ENCODE data around the gene COL5A2. TPM values are rescaled to one million over a fixed set of nuclear protein-coding genes. Genes with fewer than 3 reads are reported as not detected.

The COL5A2 gene
- 100 to 1,000 TPM; 163 to 387 TPM for total RNA-seq
- polyA plus RNA-seq (ENCODE audit: insufficient read length in 2 of 2) = 10 to 100 TPM; 45.5 to 73.0 TPM
- long read RNA-seq, donor 1, full-length matches to known transcripts = 2 of 2 reads
- long read RNA-seq, donor 1, partial matches to known transcripts = 0 of 2 reads
- long read RNA-seq, donor 1, other reads (novel, unspliced or antisense) = 0 of 2 reads
- long read RNA-seq, donor 2 = 0 reads
- long read RNA-seq, donor 3, full-length matches to known transcripts = 2 of 9 reads
- long read RNA-seq, donor 3, partial matches to known transcripts = 7 of 9 reads
- long read RNA-seq, donor 3, other reads (novel, unspliced or antisense) = 0 of 9 reads
- long read RNA-seq, donor 4, full-length matches to known transcripts = 1 of 14 reads
- long read RNA-seq, donor 4, partial matches to known transcripts = 13 of 14 reads
- long read RNA-seq, donor 4, other reads (novel, unspliced or antisense) = 0 of 14 reads

DNA sequence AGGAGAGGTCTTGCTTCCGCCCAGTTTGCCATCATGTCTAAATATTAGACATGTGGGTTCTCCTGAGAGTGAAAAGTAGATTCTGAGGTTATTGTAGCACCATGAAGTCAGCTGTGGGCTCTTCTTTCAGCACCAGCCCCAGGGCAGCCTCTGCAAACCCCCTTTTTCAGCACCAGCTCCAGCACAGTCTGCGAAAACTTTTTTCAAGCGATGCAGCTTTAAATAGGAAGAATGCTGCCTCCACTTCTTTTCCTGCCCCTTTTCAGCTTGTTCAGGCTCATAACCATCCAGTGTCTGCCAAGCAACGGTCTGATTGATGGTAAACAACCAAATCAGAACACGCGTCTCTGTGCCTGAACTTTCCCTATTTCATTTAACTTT, at the start of gene COL5A2:
COL5A2 (minus strand) TSS at position 192 of the 381 bp plus-strand sequence; CDS start at position 35, 157 bp downstream.
- 0% methylated on average over 3 of the region's 6 CpGs for WGBS (ENCODE audit: insufficient coverage)
- peak within 1 kb of the TSS; percentile 50 for H3K4me3 ChIP-seq (ENCODE audit: low read depth, low read length)
- peak in 2 of 6 donors; percentile 44 to 75 for DNase-seq (ENCODE audit: low read depth in 4 of 6, low spot score in 6 of 6)
- no peaks in the 10 kb centered on the region for H3K36me3 ChIP-seq (ENCODE audit: control insufficient read depth, insufficient read depth, low read length)
- no peaks in the 10 kb centered on the region for H3K27me3 ChIP-seq (ENCODE audit: control insufficient read depth, insufficient read depth, low read length)
- H3K9me3 ChIP-seq (ENCODE audit: control insufficient read depth, insufficient read depth, low read length) = no peaks in the 10 kb centered on the region
- peak within 1 kb of the TSS; percentile 92 for H3K27ac ChIP-seq (ENCODE audit: low read depth, low read length)
- no peaks in the 10 kb centered on the region for H3K4me1 ChIP-seq (ENCODE audit: control insufficient read depth, insufficient read depth, low read length)

DNA sequence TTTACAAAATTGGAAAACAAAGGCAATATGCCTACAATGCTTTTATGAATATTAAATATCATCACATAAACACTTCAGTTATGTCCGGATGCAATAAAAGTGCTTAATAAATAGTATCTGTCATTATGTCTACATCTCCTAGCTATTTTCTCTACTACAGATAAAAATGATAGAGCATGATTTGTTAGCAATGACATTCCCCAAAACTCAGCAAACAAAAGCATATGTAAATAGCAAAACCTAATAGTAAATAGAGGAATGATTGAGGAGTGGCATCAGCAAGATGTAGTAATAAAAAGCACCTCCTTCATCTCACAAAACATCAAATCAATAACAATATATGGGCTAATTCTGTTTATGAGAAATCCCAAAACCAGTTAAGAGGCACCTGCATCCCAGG, 46.5 kb upstream of the COL5A2 start:
- no peak overlapping the region for H3K4me3 ChIP-seq (ENCODE audit: low read depth, low read length)
- H3K27ac ChIP-seq (ENCODE audit: low read depth, low read length) = no peak overlapping the region
- no peak for DNase-seq (ENCODE audit: low read depth in 4 of 6, low spot score in 6 of 6)
- H3K4me1 ChIP-seq (ENCODE audit: control insufficient read depth, insufficient read depth, low read length) = no peaks in the 10 kb centered on the region
- no peaks in the 10 kb centered on the region for H3K27me3 ChIP-seq (ENCODE audit: control insufficient read depth, insufficient read depth, low read length)
- no CpG with 5 or more reads among the region's 1 CpG for WGBS (ENCODE audit: insufficient coverage)
- no peaks in the 10 kb centered on the region for H3K9me3 ChIP-seq (ENCODE audit: control insufficient read depth, insufficient read depth, low read length)
- H3K36me3 ChIP-seq (ENCODE audit: control insufficient read depth, insufficient read depth, low read length) = no peaks in the 10 kb centered on the region

DNA sequence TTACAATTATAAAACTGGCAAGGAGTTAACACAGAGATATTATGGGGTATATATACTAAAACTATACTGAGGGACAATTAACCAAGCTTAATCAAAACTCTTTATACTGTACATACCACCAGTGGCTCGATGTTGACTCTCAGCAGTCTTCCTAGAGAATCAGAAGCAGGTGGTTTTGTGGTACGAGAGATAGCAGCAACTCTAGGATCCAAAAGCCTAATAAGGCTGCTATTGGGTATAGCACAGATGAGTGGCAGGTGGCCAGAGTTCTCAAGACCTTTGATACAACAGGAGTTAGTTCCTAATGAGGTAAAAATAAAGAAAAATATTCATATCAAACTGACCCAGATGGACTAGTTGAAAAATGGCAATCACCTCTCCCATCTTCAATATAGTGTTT, 45.5 kb upstream of the COL5A2 start:
- Histone ChIP-seq H3K27me3 (ENCODE audit: control insufficient read depth, insufficient read depth, low read length) (no peaks in the 10 kb centered on the region), H3K27ac (ENCODE audit: low read depth, low read length) (no peak overlapping the region), H3K4me3 (ENCODE audit: low read depth, low read length) (no peak overlapping the region), H3K36me3 (ENCODE audit: control insufficient read depth, insufficient read depth, low read length) (no peaks in the 10 kb centered on the region), H3K4me1 (ENCODE audit: control insufficient read depth, insufficient read depth, low read length) (no peaks in the 10 kb centered on the region), H3K9me3 (ENCODE audit: control insufficient read depth, insufficient read depth, low read length) (no peaks in the 10 kb centered on the region)
- no peak for DNase-seq (ENCODE audit: low read depth in 4 of 6, low spot score in 6 of 6)
- 80% methylated on average over 1 of the region's 2 CpGs for WGBS (ENCODE audit: insufficient coverage)

DNA sequence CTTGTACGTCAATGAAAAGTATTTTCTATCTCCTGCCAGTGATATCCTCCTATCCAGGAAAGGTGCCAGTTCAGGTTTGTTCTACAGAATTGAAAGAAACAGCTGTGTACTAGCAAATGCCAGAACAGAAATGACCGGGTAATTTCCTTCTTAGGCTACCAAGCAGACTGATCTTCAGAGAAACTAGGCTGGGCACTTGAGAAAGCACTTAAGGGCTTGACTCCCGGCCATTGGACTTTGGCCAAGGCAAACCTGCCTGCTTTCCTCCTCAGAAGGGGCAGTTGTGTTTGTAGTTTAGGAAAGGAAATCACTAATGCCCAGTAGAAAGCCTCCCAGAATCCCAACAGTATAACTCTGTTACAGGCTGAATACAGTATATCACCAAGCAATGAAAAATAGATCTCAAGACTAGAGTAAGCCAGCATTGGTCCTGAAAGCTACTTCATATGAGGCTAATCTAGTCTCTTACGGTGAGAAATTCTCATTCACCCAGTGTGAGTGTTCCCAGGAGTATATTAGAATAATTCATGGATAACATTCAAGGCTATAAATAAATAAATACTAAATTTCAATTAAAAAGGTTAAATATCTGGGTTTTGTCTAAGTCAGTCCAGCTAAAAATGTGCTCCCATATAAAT, 43.0 kb upstream of the COL5A2 start:
- WGBS (ENCODE audit: insufficient coverage) = 23% methylated on average over 2 of the region's 4 CpGs
- Histone ChIP-seq H3K4me3 (ENCODE audit: low read depth, low read length) (no peak overlapping the region), H3K27ac (ENCODE audit: low read depth, low read length) (no peak overlapping the region), H3K36me3 (ENCODE audit: control insufficient read depth, insufficient read depth, low read length) (no peaks in the 10 kb centered on the region), H3K4me1 (ENCODE audit: control insufficient read depth, insufficient read depth, low read length) (no peaks in the 10 kb centered on the region), H3K27me3 (ENCODE audit: control insufficient read depth, insufficient read depth, low read length) (no peaks in the 10 kb centered on the region), H3K9me3 (ENCODE audit: control insufficient read depth, insufficient read depth, low read length) (no peaks in the 10 kb centered on the region)
- peak in 1 of 6 donors; percentile 42 for DNase-seq (ENCODE audit: low read depth in 4 of 6, low spot score in 6 of 6)

DNA sequence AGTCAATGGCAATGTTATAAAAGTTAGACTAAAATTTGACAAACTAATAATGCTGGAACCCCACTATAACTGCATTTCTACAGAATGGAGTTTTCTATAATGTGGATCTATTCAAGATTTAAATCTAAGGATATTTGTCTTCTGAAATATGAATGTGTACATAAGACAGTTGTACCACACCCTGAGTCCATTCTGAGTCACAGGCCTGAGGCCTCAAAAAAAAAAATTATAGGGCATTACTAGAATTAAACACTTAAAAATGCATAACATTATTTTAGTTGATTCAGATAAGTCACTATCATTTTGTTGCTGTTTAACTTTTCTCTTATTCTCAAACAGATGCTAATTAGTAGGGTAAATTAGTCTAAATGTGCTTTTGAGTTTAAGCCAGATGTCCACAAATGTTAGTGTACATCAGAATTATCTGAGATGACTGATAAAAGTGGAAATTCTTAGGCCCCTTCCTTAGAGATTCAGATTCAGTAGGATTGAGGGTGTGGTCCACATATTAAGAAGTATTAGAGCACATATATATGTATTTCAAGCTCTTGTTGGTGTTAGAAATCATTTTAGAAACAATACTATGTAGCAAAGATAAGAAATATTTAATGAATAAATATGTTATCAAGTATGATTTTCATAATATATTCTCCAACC, 42.4 kb upstream of the COL5A2 start:
- H3K4me1 ChIP-seq (ENCODE audit: control insufficient read depth, insufficient read depth, low read length) = no peaks in the 10 kb centered on the region
- H3K9me3 ChIP-seq (ENCODE audit: control insufficient read depth, insufficient read depth, low read length) = no peaks in the 10 kb centered on the region
- no peaks in the 10 kb centered on the region for H3K36me3 ChIP-seq (ENCODE audit: control insufficient read depth, insufficient read depth, low read length)
- no peak for DNase-seq (ENCODE audit: low read depth in 4 of 6, low spot score in 6 of 6)
- no peak overlapping the region for H3K4me3 ChIP-seq (ENCODE audit: low read depth, low read length)
- no peak overlapping the region for H3K27ac ChIP-seq (ENCODE audit: low read depth, low read length)
- no peaks in the 10 kb centered on the region for H3K27me3 ChIP-seq (ENCODE audit: control insufficient read depth, insufficient read depth, low read length)

DNA sequence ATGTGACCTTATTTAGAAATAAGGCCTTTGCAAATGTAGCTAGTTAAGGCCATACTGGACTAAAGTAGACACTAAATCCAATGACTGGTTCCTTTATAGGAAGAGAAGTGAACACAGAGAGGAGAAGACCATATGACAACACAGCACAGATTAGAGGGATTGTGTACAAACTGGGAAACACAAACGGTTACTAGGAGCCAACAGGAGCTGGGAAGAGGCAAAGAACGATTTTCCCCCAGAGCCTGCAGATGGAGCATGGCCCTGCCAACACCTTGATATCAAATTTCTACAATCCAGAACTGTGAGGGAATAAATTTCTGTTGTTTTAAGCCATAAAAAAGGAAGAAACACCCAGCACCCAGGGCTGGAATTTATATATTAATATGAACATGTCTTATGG, 38.7 kb upstream of the COL5A2 start:
- Histone ChIP-seq H3K36me3 (ENCODE audit: control insufficient read depth, insufficient read depth, low read length) (no peaks in the 10 kb centered on the region), H3K27ac (ENCODE audit: low read depth, low read length) (peak overlapping the region; percentile 40), H3K4me3 (ENCODE audit: low read depth, low read length) (no peak overlapping the region), H3K4me1 (ENCODE audit: control insufficient read depth, insufficient read depth, low read length) (no peaks in the 10 kb centered on the region), H3K27me3 (ENCODE audit: control insufficient read depth, insufficient read depth, low read length) (no peaks in the 10 kb centered on the region), H3K9me3 (ENCODE audit: control insufficient read depth, insufficient read depth, low read length) (no peaks in the 10 kb centered on the region)
- WGBS (ENCODE audit: insufficient coverage) = no CpG with 5 or more reads among the region's 2 CpGs
- no peak for DNase-seq (ENCODE audit: low read depth in 4 of 6, low spot score in 6 of 6)

DNA sequence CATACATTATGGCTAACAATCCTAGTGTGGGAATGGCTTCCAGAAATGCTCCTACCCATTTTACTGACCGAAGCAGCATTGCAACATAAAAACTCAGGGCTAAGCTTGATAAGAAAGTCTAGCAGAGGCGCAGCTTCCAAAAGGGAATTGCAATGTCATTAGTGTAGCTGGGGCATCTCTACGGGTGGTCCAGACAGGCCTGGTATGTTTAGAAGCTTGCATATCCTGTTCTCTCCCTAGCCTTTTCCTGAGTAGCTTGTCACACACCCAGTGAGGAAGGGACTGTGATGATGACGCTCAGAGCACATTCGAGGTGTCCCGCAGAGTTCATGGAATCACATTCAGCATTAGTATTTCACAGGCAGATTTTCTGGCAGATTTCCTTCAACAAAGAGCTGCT, 38.0 kb upstream of the COL5A2 start:
- WGBS (ENCODE audit: insufficient coverage) = 54% methylated on average over 5 of the region's 6 CpGs

DNA sequence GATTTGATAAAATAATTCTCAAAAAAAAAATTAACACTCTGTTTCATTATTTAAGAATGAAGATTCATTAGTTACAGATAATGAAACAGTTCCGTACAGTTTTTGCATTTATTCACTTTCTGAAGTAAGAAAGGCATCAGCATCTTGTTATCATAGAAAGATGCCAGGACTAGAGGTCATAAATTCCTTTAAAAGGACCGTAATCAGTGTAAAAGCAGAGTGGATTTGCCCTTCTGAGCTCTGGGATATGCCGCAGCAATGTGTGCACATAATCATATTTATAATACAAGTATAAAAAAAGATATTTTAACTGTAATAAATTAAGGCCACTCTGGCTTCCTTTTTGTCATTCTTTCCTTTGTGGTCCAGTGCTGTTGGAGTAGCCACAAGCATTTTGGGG, 37.5 kb upstream of the COL5A2 start:
- H3K9me3 ChIP-seq (ENCODE audit: control insufficient read depth, insufficient read depth, low read length) = no peaks in the 10 kb centered on the region
- WGBS (ENCODE audit: insufficient coverage) = no CpG with 5 or more reads among the region's 3 CpGs
- peak overlapping the region; percentile 40 for H3K27ac ChIP-seq (ENCODE audit: low read depth, low read length)
- no peak for DNase-seq (ENCODE audit: low read depth in 4 of 6, low spot score in 6 of 6)
- no peak overlapping the region for H3K4me3 ChIP-seq (ENCODE audit: low read depth, low read length)
- no peaks in the 10 kb centered on the region for H3K36me3 ChIP-seq (ENCODE audit: control insufficient read depth, insufficient read depth, low read length)
- H3K27me3 ChIP-seq (ENCODE audit: control insufficient read depth, insufficient read depth, low read length) = no peaks in the 10 kb centered on the region
- no peaks in the 10 kb centered on the region for H3K4me1 ChIP-seq (ENCODE audit: control insufficient read depth, insufficient read depth, low read length)

More for the DNA sequence above, 38.0 kb upstream of the COL5A2 start:
- H3K27ac ChIP-seq (ENCODE audit: low read depth, low read length) = peak overlapping the region; percentile 40
- H3K4me1 ChIP-seq (ENCODE audit: control insufficient read depth, insufficient read depth, low read length) = no peaks in the 10 kb centered on the region
- H3K9me3 ChIP-seq (ENCODE audit: control insufficient read depth, insufficient read depth, low read length) = no peaks in the 10 kb centered on the region
- no peaks in the 10 kb centered on the region for H3K36me3 ChIP-seq (ENCODE audit: control insufficient read depth, insufficient read depth, low read length)
- no peaks in the 10 kb centered on the region for H3K27me3 ChIP-seq (ENCODE audit: control insufficient read depth, insufficient read depth, low read length)
- DNase-seq (ENCODE audit: low read depth in 4 of 6, low spot score in 6 of 6) = peak in 1 of 6 donors; percentile 24
- no peak overlapping the region for H3K4me3 ChIP-seq (ENCODE audit: low read depth, low read length)

DNA sequence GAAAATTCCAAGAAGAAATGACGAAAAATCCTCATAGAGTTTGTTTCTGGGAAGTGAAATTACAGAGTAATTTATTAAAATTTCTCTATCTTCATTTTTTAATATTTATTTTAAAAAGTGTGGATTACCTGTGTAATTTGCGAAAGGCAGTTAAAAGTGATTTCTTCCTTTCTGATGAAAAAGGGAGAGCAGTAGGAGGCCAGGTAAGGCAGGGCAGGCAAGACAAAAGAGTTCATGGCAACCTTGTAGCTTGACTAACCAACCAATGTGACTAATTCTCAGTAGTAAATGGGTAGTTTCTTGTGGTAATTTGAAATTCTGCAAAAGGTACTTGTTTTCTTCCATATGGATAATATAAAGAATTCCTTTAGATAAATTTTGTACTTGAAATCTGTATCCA, 34.9 kb upstream of the COL5A2 start:
- Histone ChIP-seq H3K4me3 (ENCODE audit: low read depth, low read length) (no peak overlapping the region), H3K27ac (ENCODE audit: low read depth, low read length) (no peak overlapping the region), H3K27me3 (ENCODE audit: control insufficient read depth, insufficient read depth, low read length) (no peaks in the 10 kb centered on the region), H3K9me3 (ENCODE audit: control insufficient read depth, insufficient read depth, low read length) (no peaks in the 10 kb centered on the region), H3K4me1 (ENCODE audit: control insufficient read depth, insufficient read depth, low read length) (no peaks in the 10 kb centered on the region), H3K36me3 (ENCODE audit: control insufficient read depth, insufficient read depth, low read length) (no peaks in the 10 kb centered on the region)
- DNase-seq (ENCODE audit: low read depth in 4 of 6, low spot score in 6 of 6) = no peak
- WGBS (ENCODE audit: insufficient coverage) = 100% methylated on average over 1 of the region's 2 CpGs

Measured in spinal cord (tissue), 10 donors.